ENCODE results near the gene NSG1. TPM values are rescaled to one million over a fixed set of nuclear protein-coding genes. Genes with fewer than 3 reads are reported as not detected.

NSG1 gene
- total and polyA plus RNA-seq, 2 experiments from 2014 or later, result 0.31 to 0.86 TPM

GRCh38 chr4:4424499-4425115 is 37.7 kb downstream of the NSG1 start:
- peaks cover 10% of the 10 kb centered on the region for H3K4me1 ChIP-seq (ENCODE audit: insufficient read depth)
- H3K9me2 ChIP-seq (ENCODE audit: insufficient read depth), result no peaks in the 10 kb centered on the region
- H3K9ac ChIP-seq, result no peak overlapping the region
- TF ChIP-seq EZH2phosphoT487 (IDR thresholded peaks at IDR 0.05; ENCODE audit: insufficient read depth, low read depth) (no peak), EZH2 (IDR thresholded peaks at IDR 0.05; ENCODE audit: insufficient read depth, poor library complexity, severe bottlenecking) (no peak)
- 97 to 99% methylated on average over 7 to 8 of the region's 8 CpGs for WGBS, 2 experiments (ENCODE audit: low coverage in 1 of 2, low lambda C conversion rate in 2 of 2, missing lambda C conversion rate in 2 of 2)
- in situ Hi-C loops (cut with MboI), result no loop called here
- H3K4me2 ChIP-seq (ENCODE audit: unreplicated experiment), result no peak overlapping the region
- no peak overlapping the region for H3K4me3 ChIP-seq
- DNase-seq, result no peak
- peaks cover 23% of the 10 kb centered on the region; the same call in 1 of the 2 replicates for H3K36me3 ChIP-seq (ENCODE audit: low read depth)
- no peak overlapping the region for H2AFZ ChIP-seq
- H3K27me3 ChIP-seq (replicated peaks; ENCODE audit: insufficient read depth), result no peaks in the 10 kb centered on the region
- no peaks in the 10 kb centered on the region for H3K79me2 ChIP-seq (ENCODE audit: insufficient read depth)
- H4K20me1 ChIP-seq (ENCODE audit: insufficient read depth), result no peaks in the 10 kb centered on the region
- peaks cover 2% of the 10 kb centered on the region for H3F3A ChIP-seq (ENCODE audit: insufficient read depth)
- no peak overlapping the region for H3K27ac ChIP-seq
- H3K9me3 ChIP-seq (ENCODE audit: low read depth), result no peaks in the 10 kb centered on the region

GRCh38 chr4:4425119-4425690 is 38.3 kb downstream of the NSG1 start:
- Histone ChIP-seq H3K4me2 (ENCODE audit: unreplicated experiment) (no peak overlapping the region), H3K9me3 (ENCODE audit: low read depth) (no peaks in the 10 kb centered on the region), H3K4me3 (no peak overlapping the region), H3K9ac (no peak overlapping the region), H3K27ac (no peak overlapping the region), H2AFZ (no peak overlapping the region), H3K9me2 (ENCODE audit: insufficient read depth) (no peaks in the 10 kb centered on the region), H3F3A (ENCODE audit: insufficient read depth) (peaks cover 8% of the 10 kb centered on the region), H3K27me3 (replicated peaks; ENCODE audit: insufficient read depth) (no peaks in the 10 kb centered on the region), H3K36me3 (ENCODE audit: low read depth) (peaks cover 17% of the 10 kb centered on the region; the same call in 1 of the 2 replicates), H3K79me2 (ENCODE audit: insufficient read depth) (no peaks in the 10 kb centered on the region), H4K20me1 (ENCODE audit: insufficient read depth) (no peaks in the 10 kb centered on the region), H3K4me1 (ENCODE audit: insufficient read depth) (peaks cover 16% of the 10 kb centered on the region)
- 85 to 88% methylated on average over 13 of the region's 13 CpGs for WGBS, 2 experiments (ENCODE audit: low coverage in 1 of 2, low lambda C conversion rate in 2 of 2, missing lambda C conversion rate in 2 of 2)
- no peak for TF ChIP-seq EZH2phosphoT487 (IDR thresholded peaks at IDR 0.05; ENCODE audit: insufficient read depth, low read depth)
- TF ChIP-seq EZH2 (IDR thresholded peaks at IDR 0.05; ENCODE audit: insufficient read depth, poor library complexity, severe bottlenecking), result no peak
- peak; percentile 27 for DNase-seq
- in situ Hi-C loops (cut with MboI), result no loop called here

GRCh38 chr4:4425696-4426095 is 38.8 kb downstream of the NSG1 start:
- in situ Hi-C loops (cut with MboI), result no loop called here
- TF ChIP-seq EZH2 (IDR thresholded peaks at IDR 0.05; ENCODE audit: insufficient read depth, poor library complexity, severe bottlenecking) (no peak), EZH2phosphoT487 (IDR thresholded peaks at IDR 0.05; ENCODE audit: insufficient read depth, low read depth) (no peak)
- Histone ChIP-seq H3K9ac (no peak overlapping the region), H3K79me2 (ENCODE audit: insufficient read depth) (no peaks in the 10 kb centered on the region), H3K36me3 (ENCODE audit: low read depth) (peaks cover 17% of the 10 kb centered on the region; the same call in 1 of the 2 replicates), H3K27me3 (replicated peaks; ENCODE audit: insufficient read depth) (no peaks in the 10 kb centered on the region), H4K20me1 (ENCODE audit: insufficient read depth) (no peaks in the 10 kb centered on the region), H2AFZ (no peak overlapping the region), H3F3A (ENCODE audit: insufficient read depth) (peaks cover 11% of the 10 kb centered on the region), H3K9me2 (ENCODE audit: insufficient read depth) (no peaks in the 10 kb centered on the region), H3K27ac (no peak overlapping the region), H3K4me1 (ENCODE audit: insufficient read depth) (peaks cover 18% of the 10 kb centered on the region), H3K9me3 (ENCODE audit: low read depth) (no peaks in the 10 kb centered on the region), H3K4me3 (no peak overlapping the region), H3K4me2 (ENCODE audit: unreplicated experiment) (no peak overlapping the region)
- no peak for DNase-seq
- WGBS, 2 experiments (ENCODE audit: low coverage in 1 of 2, low lambda C conversion rate in 2 of 2, missing lambda C conversion rate in 2 of 2), result 95 to 99% methylated on average over 7 of the region's 7 CpGs

- in situ Hi-C loops (cut with MboI), result no loop called here
- 92% methylated on average over 11 of the region's 11 CpGs for WGBS, 2 experiments (ENCODE audit: low coverage in 1 of 2, low lambda C conversion rate in 2 of 2, missing lambda C conversion rate in 2 of 2)
- Histone ChIP-seq H3K27ac (no peak overlapping the region), H3F3A (ENCODE audit: insufficient read depth) (peaks cover 18% of the 10 kb centered on the region), H3K9ac (no peak overlapping the region), H2AFZ (no peak overlapping the region), H3K9me3 (ENCODE audit: low read depth) (no peaks in the 10 kb centered on the region), H3K27me3 (replicated peaks; ENCODE audit: insufficient read depth) (no peaks in the 10 kb centered on the region), H3K4me2 (ENCODE audit: unreplicated experiment) (no peak overlapping the region), H3K4me3 (no peak overlapping the region), H4K20me1 (ENCODE audit: insufficient read depth) (no peaks in the 10 kb centered on the region), H3K4me1 (ENCODE audit: insufficient read depth) (peaks cover 22% of the 10 kb centered on the region), H3K9me2 (ENCODE audit: insufficient read depth) (no peaks in the 10 kb centered on the region), H3K79me2 (ENCODE audit: insufficient read depth) (no peaks in the 10 kb centered on the region), H3K36me3 (ENCODE audit: low read depth) (peaks cover 14% of the 10 kb centered on the region; the same call in 1 of the 2 replicates)
- no peak for TF ChIP-seq EZH2phosphoT487 (IDR thresholded peaks at IDR 0.05; ENCODE audit: insufficient read depth, low read depth)
- no peak for TF ChIP-seq EZH2 (IDR thresholded peaks at IDR 0.05; ENCODE audit: insufficient read depth, poor library complexity, severe bottlenecking)
- no peak for DNase-seq
These were observed 39.7 kb downstream of the NSG1 start for GRCh38 chr4:4426511-4427120.

All from GM23248 (cell line).